ENCODE measurements around the gene TIMP2. TPM values are rescaled to one million over a fixed set of nuclear protein-coding genes. Genes with fewer than 3 reads are reported as not detected.

The TIMP2 gene
- total RNA-seq, 1 experiment from 2014 or later: 29.0 TPM

GRCh38 chr17:78966910-78967600 is 41.9 kb upstream of the TIMP2 start:
- Histone ChIP-seq H3K4me2 (ENCODE audit: insufficient read depth, insufficient read length, low read length) (no peak overlapping the region), H3K27ac (ENCODE audit: insufficient read length, low read depth, low read length) (no peak overlapping the region), H2AK5ac (ENCODE audit: insufficient read length, low read length) (no peak overlapping the region), H3K27me3 (ENCODE audit: insufficient read depth, low read length) (no peaks in the 10 kb centered on the region), H2BK15ac (ENCODE audit: low read depth, low read length) (no peak overlapping the region), H3K56ac (ENCODE audit: insufficient read length, low read depth, low read length) (no peak overlapping the region), H4K8ac (replicated peaks; ENCODE audit: insufficient read length, low read depth, low read length) (no peak overlapping the region), H2BK120ac (ENCODE audit: low read depth, low read length, poor library complexity, severe bottlenecking) (no peak overlapping the region), H3K9me3 (ENCODE audit: control insufficient read depth, low read depth, low read length) (no peaks in the 10 kb centered on the region), H3K79me2 (ENCODE audit: insufficient read depth, low read length) (no peaks in the 10 kb centered on the region), H4K5ac (ENCODE audit: insufficient read length, low read depth, low read length) (no peak overlapping the region), H2BK5ac (ENCODE audit: insufficient read length, low read length) (no peak overlapping the region), H3K4me1 (ENCODE audit: insufficient read depth, low read length) (no peaks in the 10 kb centered on the region), H2AFZ (ENCODE audit: low read length) (no peak overlapping the region), H3K23me2 (ENCODE audit: insufficient read length, low read depth, low read length, poor library complexity, severe bottlenecking) (no peaks in the 10 kb centered on the region), H4K20me1 (ENCODE audit: control insufficient read depth, insufficient read depth, insufficient read length) (no peaks in the 10 kb centered on the region), H3T11ph (ENCODE audit: low read length) (no peak overlapping the region), H3K79me1 (ENCODE audit: insufficient read depth, low read depth, low read length, poor library complexity, severe bottlenecking) (no peaks in the 10 kb centered on the region), H3K4ac (ENCODE audit: low read depth, low read length) (no peak overlapping the region), H4K91ac (ENCODE audit: insufficient read length, low read depth, low read length) (no peak overlapping the region), H3K23ac (ENCODE audit: insufficient read length, low read depth, low read length) (no peak overlapping the region), H2BK20ac (ENCODE audit: low read depth, low read length, poor library complexity, severe bottlenecking) (no peak overlapping the region), H2BK12ac (ENCODE audit: insufficient read length, low read depth, low read length) (no peak overlapping the region), H3K18ac (ENCODE audit: insufficient read length, low read depth, low read length) (no peak overlapping the region), H3K9ac (ENCODE audit: extremely low read depth, insufficient read length, low read length) (no peak overlapping the region), H3K14ac (ENCODE audit: insufficient read depth, low read length) (no peak overlapping the region)
- no peak overlapping the region for H3K27ac Mint-ChIP-seq
- H3K9me3 Mint-ChIP-seq: no peaks in the 10 kb centered on the region; a peak in 1 of 5 replicates
- H3K27me3 Mint-ChIP-seq (ENCODE audit: low read depth): peaks cover 2% of the 10 kb centered on the region
- DNase-seq: peak; percentile 24
- peaks cover 0 to 26% (median 13%) of the 10 kb centered on the region in 3 experiments; a peak in 4 of 7 replicates for H3K36me3 Mint-ChIP-seq (ENCODE audit: insufficient read depth in 1 of 3, low read depth in 3 of 3)
- TF ChIP-seq CTCF (conservative IDR thresholded peaks at IDR 0.05): no peak
- H3K4me3 Mint-ChIP-seq: no peak overlapping the region
- H3K4me1 Mint-ChIP-seq: peaks cover 5 to 10% of the 10 kb centered on the region in 2 experiments
- no CpG with 5 or more reads among the region's 23 CpGs for WGBS (ENCODE audit: extremely low coverage, insufficient read length, low lambda C conversion rate)

Data from H9 (cell line).